Liver (tissue), 9 donors: ENCODE measurements around the gene PRSS12. TPM values are rescaled to one million over a fixed set of nuclear protein-coding genes. Genes with fewer than 3 reads are reported as not detected.

ENCODE experiments used
- DNase-seq: peaks from one replicate; pipeline ENCODE4 v3.0.0-alpha.2; 2017; ENCODE audit warnings: low spot score
- H3K27ac ChIP-seq, 2 donors: one replicate each; pipeline ENCODE4 v1.7.0; 2013; ENCODE audit warnings: inconsistent platforms in 2 of 2, low read length in 2 of 2, control low read depth in 1 of 2, low read depth in 1 of 2, mild to moderate bottlenecking in 1 of 2
- H3K27me3 ChIP-seq, 4 donors: one replicate each; pipeline versions ENCODE4 v1.6.1 to v1.7.0; 2013; ENCODE audit warnings: low read length in 3 of 4, inconsistent platforms in 1 of 4, mild to moderate bottlenecking in 1 of 4, moderate library complexity in 1 of 4; ENCODE audit not compliant: control insufficient read depth in 4 of 4, insufficient read depth in 4 of 4
- H3K36me3 ChIP-seq, 4 donors: one replicate each; pipeline versions ENCODE4 v1.6.1 to v1.7.0; 2013; ENCODE audit warnings: low read length in 3 of 4, mild to moderate bottlenecking in 3 of 4, low read depth in 1 of 4, moderate library complexity in 1 of 4; ENCODE audit not compliant: control insufficient read depth in 4 of 4, insufficient read depth in 3 of 4
- H3K4me1 ChIP-seq, 4 donors: one replicate each; pipeline versions ENCODE4 v1.6.1 to v1.7.0; 2013; ENCODE audit warnings: low read length in 3 of 4, mild to moderate bottlenecking in 3 of 4, moderate library complexity in 1 of 4; ENCODE audit not compliant: control insufficient read depth in 4 of 4, insufficient read depth in 4 of 4
- H3K4me3 ChIP-seq, 3 donors: one replicate each; pipeline versions ENCODE4 v1.6.1 to v1.7.0; 2013; ENCODE audit warnings: low read length in 3 of 3, control low read depth in 1 of 3, low read depth in 1 of 3, mild to moderate bottlenecking in 1 of 3
- H3K9ac ChIP-seq, 2 donors: one replicate each; pipeline ENCODE4 v1.7.0; 2013; ENCODE audit warnings: low read length in 2 of 2, mild to moderate bottlenecking in 2 of 2, moderate library complexity in 2 of 2, control low read depth in 1 of 2, low read depth in 1 of 2
- H3K9me3 ChIP-seq, 4 donors: one replicate each; pipeline versions ENCODE4 v1.6.1 to v1.7.0; 2013; ENCODE audit warnings: low read length in 3 of 4; ENCODE audit not compliant: control insufficient read depth in 4 of 4
- ATF3 ChIP-seq: IDR thresholded peaks from 2 replicates; pipeline ENCODE4 v1.6.1; 2016; ENCODE audit warnings: antibody characterized with exemption
- CTCF ChIP-seq: fragments of 150-350 bp; IDR thresholded peaks from 2 replicates; pipeline ENCODE4 v1.5.1; 2017; ENCODE audit warnings: improper control_type of control experiment, low read depth, low read length; ENCODE audit not compliant: missing input control
- EGR1 ChIP-seq, 2 donors: IDR thresholded peaks; 2 replicates each; pipeline ENCODE4 v1.6.1; 2016 to 2018; ENCODE audit warnings: antibody characterized with exemption in 2 of 2, low read depth in 2 of 2
- FOXA1 ChIP-seq: IDR thresholded peaks from 2 replicates; pipeline ENCODE4 v1.6.1; 2016; ENCODE audit warnings: antibody characterized with exemption
- GABPA ChIP-seq, 2 donors: IDR thresholded peaks in 1 of 2; conservative IDR thresholded peaks in 1 of 2; 2 replicates each; pipeline ENCODE4 v1.6.1; 2016; ENCODE audit warnings: antibody characterized with exemption in 2 of 2, mild to moderate bottlenecking in 1 of 2, moderate library complexity in 1 of 2
- HNF4A ChIP-seq, 2 donors: conservative IDR thresholded peaks; 2 replicates each; pipeline ENCODE4 v1.6.1; 2016; ENCODE audit warnings: antibody characterized with exemption in 2 of 2, mild to moderate bottlenecking in 2 of 2
- MAX ChIP-seq: IDR thresholded peaks from 2 replicates; pipeline ENCODE4 v1.6.1; 2016; ENCODE audit warnings: antibody characterized with exemption
- NR2F2 ChIP-seq: IDR thresholded peaks from 2 replicates; pipeline ENCODE4 v1.6.1; 2016; ENCODE audit warnings: antibody characterized with exemption
- RAD21 ChIP-seq, 2 donors: IDR thresholded peaks; 2 replicates each; pipeline ENCODE4 v1.6.1; 2016; ENCODE audit warnings: antibody characterized with exemption in 2 of 2, mild to moderate bottlenecking in 2 of 2
- REST ChIP-seq: IDR thresholded peaks from 2 replicates; pipeline ENCODE4 v1.6.1; 2016; ENCODE audit warnings: antibody characterized with exemption, mild to moderate bottlenecking
- RXRA ChIP-seq, 2 donors: IDR thresholded peaks; 2 replicates each; pipeline ENCODE4 v1.6.1; 2017 to 2018; ENCODE audit warnings: antibody characterized with exemption in 2 of 2, mild to moderate bottlenecking in 1 of 2
- YY1 ChIP-seq: IDR thresholded peaks from 2 replicates; pipeline ENCODE4 v1.6.1; 2016; ENCODE audit warnings: antibody characterized with exemption, mild to moderate bottlenecking
- ZBTB33 ChIP-seq: IDR thresholded peaks from 2 replicates; pipeline ENCODE4 v1.6.1; 2016; ENCODE audit warnings: antibody characterized with exemption
- WGBS: extraction: QIAGEN DNeasy Blood & Tissue Kit; methylation state at CpG from one replicate; pipeline ENCODE4 v1.1.7; 2013; 5-methylcytosine and 5-hydroxymethylcytosine counted together
- polyA plus RNA-seq, 2 donors: library from polyadenylated mRNA; stranded (reverse) in 1 of 2; unstranded in 1 of 2; fragments of 200-250 nt in 1 of 2; fragments of >200 nt in 1 of 2; fragmentation: Nextera tagmentation in 1 of 2; extraction: Ambion mirVana in 1 of 2; gene quantifications; one replicate each; pipeline versions ENCODE4 v1.2.1 to v1.2.3, GENCODE V29; 2013 to 2015
- total RNA-seq, 2 donors: library from RNA; depleted of rRNA; stranded (reverse); fragments of >200 nt; gene quantifications; one replicate each; pipeline ENCODE4 v1.2.3, GENCODE V29; 2014
- donor health status: healthy.
- donor health status: healthy.
- donor health status: healthy.
- donor health status: healthy.
- donor health status: healthy.

The PRSS12 gene
- total and polyA plus RNA-seq, 4 donors = 0.07 to 0.25 (median 0.10) TPM

GRCh38 chr4:118326585-118326984 is 26.2 kb downstream of the PRSS12 start:
- no peak overlapping the region for H3K9ac ChIP-seq

GRCh38 chr4:118325431-118325830 is 27.4 kb downstream of the PRSS12 start:
- Histone ChIP-seq H3K9ac (no peak overlapping the region), H3K4me3 (no peak overlapping the region), H3K9me3 (no peaks in the 10 kb centered on the region), H3K4me1 (no peaks in the 10 kb centered on the region), H3K36me3 (peaks cover 0 to 1% (median 0%) of the 10 kb centered on the region in 4 donors), H3K27ac (no peak overlapping the region), H3K27me3 (no peaks in the 10 kb centered on the region)
- WGBS = 65% methylated on average over 1 of the region's 1 CpG
- DNase-seq = no peak
- TF ChIP-seq NR2F2 (no peak), YY1 (no peak), ZBTB33 (no peak), GABPA (IDR thresholded peaks at IDR 0.05 in 1 of 2, conservative IDR thresholded peaks at IDR 0.05 in 1 of 2) (no peak), CTCF (no peak), MAX (no peak), REST (no peak), HNF4A (conservative IDR thresholded peaks at IDR 0.05) (no peak), ATF3 (no peak), EGR1 (IDR thresholded peaks at IDR 0.05; ENCODE audit: low read depth in 2 of 2) (no peak), RAD21 (IDR thresholded peaks at IDR 0.05) (no peak)

More at GRCh38 chr4:118326585-118326984, 26.2 kb downstream of the PRSS12 start:
- no peak overlapping the region for H3K4me3 ChIP-seq
- H3K9me3 ChIP-seq = no peaks in the 10 kb centered on the region
- WGBS = 88% methylated on average over 2 of the region's 2 CpGs
- TF ChIP-seq REST (no peak), YY1 (no peak), RXRA (IDR thresholded peaks at IDR 0.05) (no peak), FOXA1 (no peak)
- no peak overlapping the region for H3K27ac ChIP-seq
- no peaks in the 10 kb centered on the region for H3K27me3 ChIP-seq
- H3K36me3 ChIP-seq = peaks cover 0 to 1% (median 0%) of the 10 kb centered on the region in 4 donors
- DNase-seq = no peak
- H3K4me1 ChIP-seq = no peaks in the 10 kb centered on the region
